ENCODE results near the gene CYP2W1.

DNA sequence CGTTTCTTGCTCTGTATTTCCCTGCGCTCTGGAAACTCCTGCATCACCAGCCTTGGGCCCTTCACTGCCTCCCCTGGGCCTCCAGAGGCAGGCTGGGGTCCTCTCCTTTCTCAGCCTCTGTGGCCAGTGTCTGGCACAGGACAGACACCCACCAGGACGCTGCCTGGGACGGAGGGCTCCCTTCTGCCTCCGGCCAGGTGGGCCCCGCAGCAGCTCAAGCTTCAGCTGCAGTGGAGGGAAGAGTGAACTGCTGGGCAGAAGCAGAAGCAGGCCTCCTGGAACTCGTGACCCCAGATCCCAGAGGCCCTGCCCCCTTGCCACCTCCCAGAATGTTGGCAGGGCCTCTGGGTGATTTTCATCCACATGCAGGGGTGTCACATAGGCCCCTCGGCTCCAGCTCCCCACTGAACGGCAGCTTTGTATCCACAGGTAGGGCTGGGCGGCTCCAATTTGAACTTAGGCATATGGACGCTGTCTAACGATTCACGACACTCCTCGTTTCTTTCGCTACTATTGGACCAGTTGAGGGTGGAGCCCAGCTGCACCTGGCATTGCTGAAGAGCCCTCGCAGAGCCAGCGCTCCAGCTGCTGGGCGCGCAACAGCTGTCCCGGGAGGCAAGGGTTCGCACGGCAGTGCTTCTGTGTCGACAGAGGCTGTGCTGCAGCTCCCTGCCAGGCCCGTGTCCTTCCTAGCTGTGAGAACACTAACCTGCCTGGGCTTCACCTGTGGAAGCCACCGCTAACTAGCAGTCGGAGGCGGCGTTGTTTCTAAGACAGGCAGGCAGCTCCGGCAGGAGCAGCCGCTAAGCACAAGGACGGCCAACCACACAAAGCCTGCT lies 43.0 kb downstream of the CYP2W1 start:
- TF ChIP-seq, protein P1, sequence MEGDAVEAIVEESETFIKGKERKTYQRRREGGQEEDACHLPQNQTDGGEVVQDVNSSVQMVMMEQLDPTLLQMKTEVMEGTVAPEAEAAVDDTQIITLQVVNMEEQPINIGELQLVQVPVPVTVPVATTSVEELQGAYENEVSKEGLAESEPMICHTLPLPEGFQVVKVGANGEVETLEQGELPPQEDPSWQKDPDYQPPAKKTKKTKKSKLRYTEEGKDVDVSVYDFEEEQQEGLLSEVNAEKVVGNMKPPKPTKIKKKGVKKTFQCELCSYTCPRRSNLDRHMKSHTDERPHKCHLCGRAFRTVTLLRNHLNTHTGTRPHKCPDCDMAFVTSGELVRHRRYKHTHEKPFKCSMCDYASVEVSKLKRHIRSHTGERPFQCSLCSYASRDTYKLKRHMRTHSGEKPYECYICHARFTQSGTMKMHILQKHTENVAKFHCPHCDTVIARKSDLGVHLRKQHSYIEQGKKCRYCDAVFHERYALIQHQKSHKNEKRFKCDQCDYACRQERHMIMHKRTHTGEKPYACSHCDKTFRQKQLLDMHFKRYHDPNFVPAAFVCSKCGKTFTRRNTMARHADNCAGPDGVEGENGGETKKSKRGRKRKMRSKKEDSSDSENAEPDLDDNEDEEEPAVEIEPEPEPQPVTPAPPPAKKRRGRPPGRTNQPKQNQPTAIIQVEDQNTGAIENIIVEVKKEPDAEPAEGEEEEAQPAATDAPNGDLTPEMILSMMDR (IDR thresholded peaks at IDR 0.05) = no peak
- no peak for TF ChIP-seq EZH2 (IDR thresholded peaks at IDR 0.05)
